Activated T-cell treated with anti-CD3 and anti-CD28 coated beads for 4 hours (primary cell): ENCODE measurements around the gene UBE2Q2.
A peak's percentile ranks its signal among the peaks of the same experiment; 100 is the strongest.
"Not testable (repeated sequence)": the region's sequence is repeated elsewhere in the genome, so short reads cannot be mapped to it uniquely, and the experiment has no call there.

Experiments
- DNase-seq: peaks from one replicate; pipeline ENCODE4 v3.0.0-alpha.2; 2020

The UBE2Q2 gene

DNA sequence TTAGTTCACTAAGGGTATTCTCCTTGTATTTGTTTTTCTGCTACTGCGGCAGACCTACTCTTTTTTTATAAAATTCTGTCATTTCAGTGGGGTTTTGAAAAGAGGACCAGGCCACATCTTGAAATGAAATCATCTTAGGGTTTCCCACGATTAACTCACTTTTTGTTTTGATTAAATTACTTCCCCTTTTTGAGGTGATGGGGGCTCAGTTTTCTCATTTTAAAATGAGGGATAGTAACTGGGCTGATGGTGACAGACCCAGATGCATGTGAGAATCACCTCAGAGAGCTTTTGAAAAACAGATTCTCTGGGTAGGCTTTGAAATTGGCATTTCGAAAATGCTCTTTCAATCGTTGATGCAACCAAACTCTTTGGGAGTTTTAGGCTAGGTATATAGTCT, 24.2 kb downstream of the UBE2Q2 start:
- no peak for DNase-seq

DNA sequence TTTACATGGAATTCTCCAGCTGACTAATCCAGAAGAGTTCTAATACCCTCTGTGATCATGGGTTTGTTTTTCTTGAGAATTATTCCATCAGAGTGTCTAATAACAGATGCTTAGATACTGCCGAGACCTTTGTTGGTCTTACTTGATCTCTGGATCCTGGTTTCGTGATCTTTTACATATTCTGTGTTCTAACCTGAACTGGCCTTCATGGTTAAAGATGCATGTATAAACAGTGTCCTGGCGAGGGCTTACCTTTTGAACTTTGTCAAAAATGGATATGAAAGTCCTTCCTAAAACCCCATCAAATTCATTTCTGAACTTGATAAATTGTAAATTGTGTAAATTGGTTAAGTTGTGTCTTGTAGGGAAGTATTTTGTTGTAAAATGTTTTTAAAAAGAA, 24.8 kb downstream of the UBE2Q2 start:
- no peak for DNase-seq

DNA sequence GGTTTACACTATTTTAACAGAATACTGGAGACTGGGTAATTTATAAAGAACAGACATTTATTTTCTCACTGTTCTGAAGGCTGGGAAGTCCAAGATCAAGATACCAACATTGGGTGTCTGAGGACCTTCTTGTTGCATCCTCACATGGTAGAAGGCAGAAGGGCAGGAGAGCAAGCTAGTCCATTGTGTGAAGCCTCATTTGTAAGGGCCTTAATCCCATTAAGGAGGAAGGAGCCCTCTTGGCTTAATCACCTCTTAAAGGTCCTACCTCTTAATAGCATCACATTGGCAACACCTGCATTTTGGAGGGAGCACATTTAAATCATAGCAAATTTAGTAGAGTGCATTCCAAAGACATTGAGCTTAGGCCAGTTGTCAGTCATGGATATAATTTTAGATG, 26.2 kb downstream of the UBE2Q2 start:
- DNase-seq = no peak

DNA sequence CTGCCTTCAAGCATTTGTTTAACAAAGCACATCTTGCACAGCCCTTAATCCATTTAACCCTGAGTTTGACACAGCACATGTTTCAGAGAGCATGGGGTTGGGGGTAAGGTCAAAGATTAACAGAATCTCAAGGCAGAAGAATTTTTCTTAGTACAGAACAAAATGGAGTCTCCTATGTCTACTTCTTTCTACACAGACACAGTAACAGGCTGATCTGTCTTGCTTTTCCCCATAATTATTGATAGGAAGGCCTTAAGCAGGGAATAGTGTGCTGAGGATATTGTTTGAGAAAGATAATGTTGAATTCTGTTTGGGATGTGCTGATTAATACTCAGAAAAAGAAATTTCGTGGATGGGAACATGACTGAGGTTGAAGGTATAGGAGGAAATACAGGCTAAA, 28.3 kb downstream of the UBE2Q2 start:
- not testable (repeated sequence) for DNase-seq

DNA sequence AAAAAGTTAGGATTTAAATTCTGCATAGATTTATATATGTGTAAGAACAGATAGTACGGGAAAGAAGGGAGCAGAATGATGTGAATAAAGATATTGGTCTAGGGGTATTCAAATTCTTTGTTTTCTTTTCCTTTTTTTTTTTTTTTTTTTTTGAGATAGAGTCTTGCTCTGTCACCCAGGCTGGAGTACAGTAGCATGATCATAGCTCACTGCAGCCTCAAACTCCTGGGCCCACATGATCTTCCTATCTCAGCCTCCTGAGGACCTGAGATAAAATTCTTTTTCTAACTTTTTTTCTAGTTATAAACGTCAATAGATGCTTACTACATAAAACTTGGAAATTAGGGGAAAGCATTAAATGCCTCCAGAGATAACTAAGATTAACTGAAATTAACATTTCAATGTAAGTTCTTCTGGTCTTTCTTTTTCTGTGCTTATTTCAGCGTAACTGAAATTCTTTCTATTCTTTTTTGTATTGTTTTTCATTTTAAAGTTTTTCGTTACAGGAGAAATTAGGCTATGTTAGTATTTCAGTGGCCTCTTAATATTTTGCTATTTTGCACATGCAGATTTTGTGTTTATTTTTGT, 29.2 kb downstream of the UBE2Q2 start:
- no peak for DNase-seq

DNA sequence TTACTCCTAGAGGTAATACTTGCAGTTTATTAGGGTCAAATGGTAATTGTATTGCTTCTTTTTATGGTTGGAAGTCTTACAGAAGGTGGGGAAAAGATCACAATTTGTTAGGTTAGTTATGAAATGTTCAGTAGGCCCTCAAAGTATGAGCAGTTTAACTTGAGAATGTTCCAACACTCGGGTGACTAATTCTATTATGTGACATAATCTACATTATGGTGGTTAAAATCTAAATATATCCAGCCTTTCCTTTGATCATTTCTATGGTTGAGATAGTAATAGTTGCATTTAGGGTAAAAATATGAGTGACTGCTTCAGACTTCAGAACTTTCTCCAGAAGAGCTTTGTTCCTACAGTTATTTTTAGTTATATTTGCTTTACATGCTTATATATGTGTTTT, 40.8 kb downstream of the UBE2Q2 start:
- DNase-seq = no peak

DNA sequence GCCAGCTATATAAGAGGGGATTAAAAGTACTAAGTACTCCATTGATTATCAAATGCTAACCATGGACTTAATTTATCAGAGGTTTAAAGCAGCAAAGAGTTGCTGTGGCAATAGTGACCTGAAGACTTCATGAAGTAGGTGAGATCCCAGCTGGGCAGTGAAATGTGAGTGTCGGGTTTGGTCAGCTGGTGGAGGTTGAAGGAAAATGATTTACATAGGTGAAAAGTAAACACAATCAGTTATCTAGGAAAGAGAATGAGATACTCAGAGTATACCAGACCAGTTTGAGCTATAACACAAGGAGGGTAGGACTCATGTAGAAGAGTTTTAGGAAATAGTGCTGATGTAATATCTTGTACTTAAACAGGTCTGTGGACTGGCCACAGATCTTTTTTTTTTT, 43.9 kb downstream of the UBE2Q2 start:
- DNase-seq = no peak

DNA sequence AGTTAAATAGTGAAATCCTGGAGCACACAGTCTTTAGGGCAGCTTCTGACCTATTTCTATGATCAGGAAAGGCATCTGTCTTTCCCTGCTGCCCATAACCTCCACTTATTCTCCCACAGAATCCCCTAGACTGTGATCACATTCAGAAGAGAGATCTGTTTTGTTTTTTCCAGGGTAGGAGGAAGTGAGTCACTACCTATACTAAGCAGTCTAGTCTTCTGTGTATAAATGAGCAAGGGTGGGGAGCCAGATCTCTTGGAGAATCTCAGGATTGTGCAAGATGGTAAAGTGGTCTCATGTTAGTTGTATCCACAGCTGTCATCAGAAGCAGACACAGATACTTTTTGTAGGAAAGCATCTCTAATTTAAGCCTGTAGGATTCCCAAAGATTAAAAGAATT, 48.6 kb downstream of the UBE2Q2 start:
- no peak for DNase-seq

DNA sequence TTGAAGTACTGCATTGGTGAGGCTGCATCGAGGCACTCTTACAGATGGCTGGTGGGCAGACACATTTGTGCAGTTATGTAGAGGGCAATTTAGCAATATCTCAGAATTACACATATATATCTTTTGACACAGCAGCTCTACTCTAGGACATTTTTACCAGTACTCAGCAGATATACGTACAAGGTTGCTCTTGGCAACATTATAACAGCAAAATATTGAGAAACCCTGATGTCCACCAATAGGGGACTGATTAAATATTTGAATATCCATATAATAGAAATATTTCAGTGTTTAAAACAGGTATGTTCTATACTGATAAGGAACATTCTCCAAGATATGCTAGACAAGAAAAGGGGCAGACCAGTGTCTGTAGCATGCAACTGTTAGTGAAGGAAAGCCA, 52.5 kb downstream of the UBE2Q2 start:
- no peak for DNase-seq

DNA sequence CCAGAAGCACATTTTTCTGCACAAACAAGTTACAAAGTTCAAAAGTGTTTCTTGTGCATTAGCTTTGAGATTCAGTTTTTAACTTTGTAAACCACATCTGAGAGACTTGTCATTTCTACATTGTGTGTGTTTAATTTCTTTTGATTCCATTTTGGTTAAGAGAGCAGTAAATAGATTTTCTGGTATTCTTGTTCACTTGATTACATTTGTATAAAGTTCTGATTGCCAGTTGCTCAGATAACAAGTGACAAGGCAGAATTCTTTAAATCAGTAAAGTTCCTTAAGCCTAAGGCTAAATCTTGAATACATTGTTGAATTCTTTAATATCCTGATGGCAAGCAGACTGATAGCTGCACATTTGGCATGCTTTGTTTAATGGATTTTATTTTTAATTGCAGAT, 57.3 kb downstream of the UBE2Q2 start:
- no peak for DNase-seq

DNA sequence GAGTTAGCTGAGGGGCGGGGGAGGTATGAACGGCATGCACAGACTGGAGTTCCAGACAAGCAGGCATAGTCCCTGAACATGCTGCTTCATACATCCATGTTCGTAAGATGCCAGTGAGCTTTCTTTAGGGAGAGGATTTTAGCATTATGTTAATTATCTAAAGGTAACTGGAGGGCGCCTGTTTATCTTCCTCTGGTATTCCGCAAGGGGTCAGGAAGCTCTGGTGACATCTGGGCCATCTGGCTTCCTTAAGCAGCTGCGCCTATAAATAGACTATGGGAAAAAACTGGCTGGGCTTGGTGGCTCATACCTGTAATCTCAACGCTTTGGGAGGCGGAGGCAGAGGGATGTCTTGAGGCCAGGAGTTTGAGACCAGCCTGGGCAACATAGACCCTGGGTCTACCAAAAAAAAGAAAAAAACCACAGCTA, 58.9 kb downstream of the UBE2Q2 start:
- DNase-seq = no peak

DNA sequence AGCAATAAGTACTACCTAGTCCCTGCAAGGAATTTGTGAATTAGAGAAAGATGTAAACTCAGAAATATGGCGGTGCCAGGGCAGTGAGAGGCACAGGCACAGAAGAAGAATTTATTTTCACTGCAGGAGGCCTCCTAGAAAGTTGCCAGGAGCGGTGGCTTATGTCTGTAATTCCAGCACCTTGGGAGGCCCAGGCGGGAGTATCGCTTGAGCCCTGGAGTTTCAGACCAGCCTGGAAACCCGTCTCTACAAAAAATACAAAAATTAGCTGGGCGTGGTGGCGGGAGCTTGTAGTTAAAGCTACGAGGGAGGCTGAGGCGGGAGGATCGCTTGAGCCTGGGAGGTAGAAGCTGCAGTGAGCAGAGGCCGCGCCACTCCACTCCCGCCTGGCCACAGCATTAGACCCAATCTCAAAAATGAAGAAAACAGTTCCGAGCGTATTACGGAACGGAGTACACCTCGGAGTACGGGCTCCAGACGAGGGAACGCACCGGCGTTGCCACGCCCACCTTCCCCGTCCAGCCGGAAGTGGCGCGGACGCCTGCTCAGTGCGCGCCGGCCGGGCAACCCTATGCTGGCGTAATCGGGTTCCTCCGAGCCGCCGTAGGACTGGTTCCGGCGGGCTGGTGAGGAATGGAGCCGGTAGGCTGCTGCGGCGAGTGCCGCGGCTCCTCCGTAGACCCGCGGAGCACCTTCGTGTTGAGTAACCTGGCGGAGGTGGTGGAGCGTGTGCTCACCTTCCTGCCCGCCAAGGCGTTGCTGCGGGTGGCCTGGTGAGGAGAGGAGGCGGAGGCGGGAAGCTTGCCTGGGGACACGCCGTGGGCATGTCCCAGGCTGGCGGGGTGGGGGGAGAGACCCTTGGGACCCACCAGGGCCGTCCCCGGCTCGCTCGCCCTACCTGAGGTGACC, 60.3 kb downstream of the UBE2Q2 start, which contains the start of gene FBXO22:
Gene FBXO22 (plus strand): TSS at position 548 of the 909 bp plus-strand sequence. CDS start 86 bp downstream, at position 634.
- peak; percentile 77 for DNase-seq

DNA sequence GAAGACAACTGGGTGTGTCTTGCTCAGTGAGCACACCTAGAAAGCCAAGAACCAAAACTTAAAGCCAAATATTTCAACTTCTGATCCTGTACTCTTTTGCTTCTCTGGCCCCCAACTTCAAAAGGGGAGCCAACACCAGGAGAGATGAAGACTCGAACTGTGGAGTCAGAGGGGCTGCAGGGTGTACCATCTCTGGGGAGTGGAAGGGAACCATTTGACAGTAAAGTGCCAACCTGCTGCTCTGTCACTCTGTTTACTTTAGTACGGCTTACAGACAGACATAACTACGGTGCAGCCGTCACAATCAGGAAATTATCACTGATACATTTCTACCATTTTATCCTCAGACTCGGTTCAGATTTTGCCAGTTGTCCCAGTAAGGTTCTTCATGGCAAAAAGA, 62.0 kb downstream of the UBE2Q2 start:
- DNase-seq = no peak

DNA sequence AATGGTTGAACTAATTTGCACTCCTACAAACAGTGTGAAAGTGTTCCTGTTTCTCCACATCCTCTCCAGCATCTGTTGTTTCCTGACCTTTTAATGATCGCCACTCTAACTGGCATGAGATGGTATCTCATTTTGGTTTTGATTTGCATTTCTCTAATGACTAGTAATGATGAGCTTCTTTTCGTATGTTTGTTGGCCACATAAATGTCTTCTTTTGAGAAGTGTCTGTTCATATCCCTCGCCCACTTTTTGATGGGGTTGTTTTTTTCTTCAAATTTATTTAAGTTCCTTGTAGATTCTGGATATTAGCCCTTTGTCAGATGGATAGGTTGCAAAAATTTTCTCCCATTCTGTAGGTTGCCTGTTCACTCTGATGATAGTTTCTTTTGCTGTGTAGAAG, 67.1 kb downstream of the UBE2Q2 start:
- DNase-seq = not testable (repeated sequence)

DNA sequence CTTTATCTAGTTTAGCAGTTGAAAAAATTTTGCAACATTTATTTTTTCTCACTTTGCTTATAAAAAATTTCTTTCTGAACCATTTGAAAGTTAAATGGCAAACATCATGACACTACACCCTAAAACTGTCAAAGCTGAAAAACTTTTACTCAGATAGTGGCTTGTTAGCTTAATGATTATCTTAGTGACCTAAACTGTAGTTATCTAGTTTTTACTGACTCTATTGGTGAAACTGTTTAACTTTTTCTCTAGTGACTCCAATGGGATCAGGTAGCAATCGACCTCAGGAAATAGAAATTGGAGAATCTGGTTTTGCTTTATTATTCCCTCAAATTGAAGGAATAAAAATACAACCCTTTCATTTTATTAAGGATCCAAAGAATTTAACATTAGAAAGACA, 73.7 kb downstream of the UBE2Q2 start:
- DNase-seq = no peak

DNA sequence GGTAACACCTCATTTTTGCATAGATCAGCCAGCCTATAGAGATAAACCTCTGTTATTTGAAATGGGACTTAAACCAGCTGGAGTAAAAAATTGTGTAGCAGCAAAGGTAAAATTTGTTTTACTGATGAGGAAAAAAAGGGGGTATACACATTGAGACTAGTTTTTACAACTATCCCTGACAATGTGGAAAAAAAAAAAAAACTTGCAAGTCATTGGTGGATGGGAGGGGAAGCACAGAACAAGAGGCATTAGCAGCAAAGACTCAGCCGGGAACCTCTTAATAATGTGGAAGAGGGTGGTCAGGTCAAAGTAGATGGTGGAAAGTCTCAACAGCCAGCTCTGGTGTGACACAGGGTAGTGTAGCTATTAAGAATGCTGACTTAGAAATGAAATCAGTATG, 74.9 kb downstream of the UBE2Q2 start:
- DNase-seq = no peak

DNA sequence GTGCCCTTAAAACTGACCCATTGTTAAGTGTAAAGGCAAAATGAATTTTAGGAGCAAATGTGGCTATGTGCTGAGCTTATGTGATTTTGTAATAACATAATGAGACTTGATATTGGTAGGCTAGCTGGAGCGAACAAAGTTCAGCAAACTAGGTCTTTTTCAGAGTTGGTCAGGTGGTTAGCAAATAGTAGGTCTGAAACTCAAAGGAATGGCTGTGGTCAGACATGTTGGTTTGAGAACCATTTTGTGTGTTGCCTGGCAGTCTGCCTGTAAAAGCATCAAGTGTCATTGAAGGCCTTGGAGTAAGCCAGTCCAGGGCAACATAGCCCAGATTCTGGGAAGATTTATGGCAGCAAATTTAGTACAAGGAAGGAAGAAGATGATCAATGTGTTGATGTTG, 76.8 kb downstream of the UBE2Q2 start:
- DNase-seq = no peak

DNA sequence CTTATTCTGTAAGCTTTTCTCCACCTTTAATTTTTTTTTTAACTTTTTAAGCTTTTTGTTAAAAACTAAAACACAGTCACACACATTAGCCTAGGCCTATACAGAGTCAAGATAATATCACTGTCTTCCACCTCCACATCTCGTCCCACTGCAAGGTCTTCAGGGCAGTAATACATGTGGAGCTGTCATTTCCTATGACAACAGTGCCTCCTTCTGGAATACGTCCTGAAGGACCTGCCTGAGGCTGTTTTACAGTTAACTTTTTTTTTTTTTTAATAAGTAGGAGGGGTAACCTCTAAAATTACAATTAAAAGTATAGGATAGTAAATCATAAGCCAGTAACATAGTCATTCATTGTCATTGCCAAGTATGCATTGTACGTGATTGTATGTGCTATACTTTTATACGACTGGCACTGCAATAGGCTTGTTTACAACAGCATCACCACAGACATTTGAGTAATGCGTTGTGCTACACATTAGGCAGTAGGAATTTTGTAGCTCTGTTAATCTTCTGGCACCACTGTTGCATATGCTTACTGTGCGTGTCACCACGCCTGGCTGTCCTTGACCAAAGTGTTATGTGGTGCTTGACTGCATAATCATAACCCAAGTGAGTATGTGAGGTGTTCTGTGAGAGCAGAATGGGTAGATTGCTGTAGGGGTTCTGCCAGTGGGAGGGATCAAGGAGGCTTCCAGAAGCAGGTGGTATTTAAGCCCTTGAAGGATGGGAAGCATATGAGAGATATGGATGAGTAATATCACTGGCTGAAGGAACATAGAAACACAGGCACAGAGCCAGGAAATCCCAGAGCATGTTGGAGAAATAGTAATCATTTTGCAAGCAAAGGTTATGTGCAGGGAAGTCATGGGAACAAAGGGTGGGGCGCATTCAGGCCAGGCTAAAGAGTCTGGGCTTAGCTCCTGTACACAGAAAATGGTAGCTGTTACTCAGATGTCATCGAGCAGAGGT, 78.8 kb downstream of the UBE2Q2 start:
- no peak for DNase-seq

DNA sequence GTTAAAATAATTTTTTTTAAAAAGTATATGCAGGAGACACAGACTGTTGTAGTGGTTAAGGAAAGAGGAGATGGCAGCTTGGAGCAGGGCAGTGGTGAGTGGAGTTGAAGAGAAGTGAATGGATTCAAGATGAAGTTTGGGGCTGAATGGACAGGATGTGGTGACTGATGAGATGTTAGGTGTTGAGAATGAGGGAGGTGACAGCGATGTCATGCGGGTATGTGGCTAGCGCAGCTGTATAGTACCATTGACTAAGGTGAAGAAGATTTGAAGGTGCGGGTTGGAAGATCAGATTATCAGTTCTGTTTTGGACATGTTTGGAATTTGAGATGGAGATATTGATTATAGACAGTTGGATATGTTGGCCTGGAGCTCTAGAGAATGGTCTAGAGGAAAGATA, 80.5 kb downstream of the UBE2Q2 start:
- DNase-seq = no peak

DNA sequence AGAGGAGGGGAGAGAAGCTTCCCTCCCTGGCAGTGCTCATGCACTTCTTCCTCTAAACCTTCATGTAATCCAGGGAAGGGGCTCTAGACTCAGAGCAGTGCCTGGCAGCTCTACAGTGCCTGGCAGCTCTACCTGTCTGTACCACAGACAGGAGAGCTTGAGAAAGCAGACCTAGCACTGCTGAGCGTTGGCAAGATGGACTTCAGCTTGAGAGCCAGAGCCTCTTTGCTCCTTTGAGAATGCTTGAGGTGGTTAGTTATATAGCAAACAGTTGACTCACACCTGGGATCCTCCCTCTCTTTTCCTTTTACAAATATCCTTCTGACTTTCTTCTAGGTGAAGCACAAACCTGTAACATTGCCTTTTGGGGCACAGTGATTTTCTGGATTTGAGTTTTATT, 81.3 kb downstream of the UBE2Q2 start:
- no peak for DNase-seq

DNA sequence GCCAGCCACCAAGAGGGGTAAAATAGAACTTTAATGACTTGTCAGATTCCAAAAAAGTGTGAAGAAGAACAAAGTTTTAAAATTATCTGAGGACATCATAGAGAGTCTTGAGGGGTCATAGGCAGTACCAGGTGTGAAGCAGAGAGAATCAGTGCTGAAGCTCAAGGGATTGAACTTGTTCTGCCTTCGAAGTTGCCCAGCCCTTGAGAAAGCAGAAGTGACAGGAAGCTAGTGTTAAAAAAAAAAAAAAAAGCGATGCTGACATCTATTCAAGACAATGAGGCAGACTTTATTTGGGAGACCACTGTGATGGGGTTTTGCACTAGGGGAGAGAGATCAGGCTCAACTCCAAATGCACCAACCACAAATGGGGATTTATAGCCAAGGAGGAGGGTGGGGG, 82.2 kb downstream of the UBE2Q2 start:
- no peak for DNase-seq

DNA sequence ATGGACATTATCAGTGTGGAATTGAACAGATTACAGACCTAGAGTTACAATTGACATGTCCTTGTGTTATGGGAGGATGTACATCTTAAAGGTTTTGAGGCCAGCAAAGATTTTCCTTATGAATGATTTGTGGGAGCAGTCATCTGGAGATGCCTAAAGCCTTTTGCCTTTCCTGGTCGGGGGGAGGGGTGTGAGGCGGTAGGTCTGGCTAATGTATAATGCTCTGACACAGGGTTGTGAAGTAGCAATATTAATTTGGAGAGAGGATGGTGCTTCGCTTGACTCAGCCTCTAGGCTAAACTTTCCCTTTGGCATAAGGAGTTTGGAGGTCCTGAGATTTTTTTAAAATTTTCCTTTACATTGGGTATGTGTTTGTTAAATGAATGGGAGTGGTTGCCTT, 83.7 kb downstream of the UBE2Q2 start:
- DNase-seq = no peak

DNA sequence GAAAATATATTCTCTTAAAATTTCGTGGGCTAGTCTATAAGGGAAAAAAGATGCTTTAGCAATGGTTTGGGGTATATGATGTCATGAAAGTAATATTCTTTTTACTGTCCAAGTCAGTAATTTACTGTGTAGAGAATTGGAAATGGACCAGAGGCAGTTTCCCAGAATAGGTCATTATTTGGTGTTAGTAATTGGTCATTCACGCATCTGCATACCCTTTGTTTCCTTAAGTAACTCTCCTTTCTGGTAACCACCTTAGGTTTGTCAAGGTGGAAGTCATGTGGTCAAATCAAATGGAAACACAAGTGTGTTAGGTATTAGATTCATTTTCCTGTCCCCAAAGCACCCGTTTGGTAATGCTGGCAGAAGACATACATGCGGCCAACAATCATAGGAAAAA, 84.4 kb downstream of the UBE2Q2 start:
- no peak for DNase-seq
